Hematopoietic multipotent progenitor cell treated with erythropoietin and hydrocortisone succinate and interleukin-3 and kit ligand, for 17 days (in vitro differentiated cells): ENCODE results near the gene IRF2.

ENCODE experiments used
- DNase-seq: peaks from one replicate; pipeline ENCODE4 v3.0.0-alpha.2; 2015; ENCODE audit warnings: low spot score

IRF2 gene

GRCh38 chr4:184432127-184432922, 42.0 kb downstream of the IRF2 start:
- DNase-seq = no peak

- DNase-seq = no peak
These were observed 44.2 kb downstream of the IRF2 start for GRCh38 chr4:184430163-184430562.

- no peak for DNase-seq
These were observed 45.6 kb downstream of the IRF2 start for GRCh38 chr4:184428787-184429186.

GRCh38 chr4:184427687-184428086, 46.7 kb downstream of the IRF2 start:
- no peak for DNase-seq

DNA sequence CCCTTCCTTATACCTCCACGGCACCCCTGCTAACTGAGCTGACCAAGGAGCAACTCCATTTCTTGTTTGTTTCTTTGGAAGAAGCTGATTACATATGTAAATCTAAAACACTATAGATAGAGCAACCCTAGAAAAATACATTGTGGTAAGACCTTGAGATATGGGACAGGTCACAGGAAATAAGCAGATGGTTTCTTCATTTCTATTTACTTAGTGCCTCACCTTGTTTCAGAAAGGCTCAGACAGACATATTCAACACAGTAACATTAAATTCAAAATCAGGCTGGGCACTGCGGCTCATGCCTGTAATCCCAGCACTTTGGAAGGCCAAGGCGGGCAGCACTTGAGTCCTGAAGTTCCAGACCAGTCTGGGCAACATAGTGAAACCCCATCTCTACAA, 47.3 kb downstream of the IRF2 start:
- DNase-seq = no peak

GRCh38 chr4:184424993-184425758, 49.2 kb downstream of the IRF2 start:
- no peak for DNase-seq

DNA sequence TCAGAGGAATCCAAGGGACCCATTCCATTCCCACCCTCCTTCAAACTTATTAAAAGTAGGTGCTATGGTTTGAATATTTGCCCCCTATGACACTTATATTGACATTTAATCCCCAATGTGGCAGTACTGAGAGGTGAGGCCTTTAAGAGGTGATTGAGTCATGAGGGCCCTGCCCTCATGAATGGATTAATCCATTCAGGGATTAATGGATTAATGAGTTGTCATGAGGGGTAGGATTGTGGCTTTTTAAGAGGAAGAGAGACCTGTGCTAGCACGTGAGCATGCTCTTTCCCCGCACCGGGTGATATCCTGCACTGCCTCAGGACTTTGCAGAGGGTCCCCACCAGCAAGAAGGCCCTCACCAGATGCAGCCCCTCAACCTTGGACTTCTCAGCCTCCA, 50.1 kb downstream of the IRF2 start:
- no peak for DNase-seq

DNA sequence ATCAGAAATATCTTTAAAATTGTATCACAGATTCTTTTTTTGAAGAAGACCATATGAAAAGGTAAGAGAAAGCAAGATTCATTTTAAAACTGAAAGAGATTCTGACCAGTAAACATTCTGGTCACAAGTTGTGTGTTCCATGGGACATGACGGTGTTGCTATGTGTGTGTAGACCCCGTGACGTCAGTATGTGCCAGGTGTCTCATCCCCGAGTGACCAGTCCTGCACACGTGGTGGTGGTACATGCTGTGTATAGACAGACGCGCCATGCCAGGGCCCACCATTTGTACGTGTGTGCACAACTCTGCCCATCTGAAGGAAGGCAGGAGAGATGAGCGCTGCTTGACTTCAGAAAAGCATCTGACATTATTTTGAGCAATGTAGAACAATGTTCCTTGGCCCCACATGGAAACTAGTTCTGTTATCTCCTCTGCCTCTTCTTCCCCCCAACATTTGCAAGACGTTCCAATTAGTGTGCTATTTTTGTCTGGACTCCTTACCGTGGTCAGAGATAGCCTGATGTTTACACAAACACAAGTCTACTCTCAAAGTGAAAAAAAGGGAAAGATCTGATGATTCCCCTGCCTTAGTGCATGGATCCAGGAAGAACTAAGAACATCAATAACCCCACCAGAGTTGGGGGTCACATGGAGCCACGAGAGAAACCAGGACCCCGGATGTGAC, 51.2 kb downstream of the IRF2 start:
- no peak for DNase-seq

GRCh38 chr4:184422378-184422777, 52.0 kb downstream of the IRF2 start:
- DNase-seq = no peak

GRCh38 chr4:184421533-184422155, 52.7 kb downstream of the IRF2 start:
- DNase-seq = no peak

GRCh38 chr4:184420881-184421416, 53.4 kb downstream of the IRF2 start:
- no peak for DNase-seq

GRCh38 chr4:184420402-184420801, 53.9 kb downstream of the IRF2 start:
- DNase-seq = no peak

GRCh38 chr4:184419976-184420375, 54.4 kb downstream of the IRF2 start:
- no peak for DNase-seq

DNA sequence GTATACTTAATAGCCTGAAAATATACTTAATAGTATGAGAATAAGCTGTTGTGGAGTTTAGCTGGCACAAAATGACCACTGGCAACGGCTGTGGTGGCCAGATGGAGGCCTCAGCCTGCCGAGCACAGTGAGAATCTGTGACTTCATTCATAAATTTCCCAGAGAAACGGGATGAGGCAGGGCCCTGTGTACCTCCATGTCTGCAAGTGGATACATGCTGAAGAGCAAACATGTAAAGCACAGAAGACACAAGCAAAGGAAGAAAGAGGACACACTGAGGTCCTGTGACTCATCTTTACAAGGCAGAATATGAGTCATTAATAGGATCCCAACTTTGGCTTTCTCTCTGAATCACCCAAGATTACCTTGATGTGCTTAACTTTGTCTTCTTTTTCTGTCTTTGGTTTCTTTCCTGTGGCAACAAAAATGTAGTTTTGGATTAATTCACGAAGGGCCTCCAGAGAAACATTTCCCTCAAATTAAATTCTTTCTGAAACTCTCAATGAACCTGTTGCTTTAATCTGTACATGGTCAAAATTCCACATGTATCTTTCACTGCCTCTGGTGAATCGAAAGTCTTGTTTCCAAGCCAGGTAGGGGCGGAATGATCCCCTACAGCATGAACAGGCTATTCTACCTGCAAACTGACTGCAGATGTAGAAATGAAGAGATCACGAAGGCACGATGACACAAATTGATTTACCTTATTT, 56.4 kb downstream of the IRF2 start:
- DNase-seq = peak; percentile 59

GRCh38 chr4:184416913-184417734, 57.2 kb downstream of the IRF2 start:
- DNase-seq = peak; percentile 56

DNA sequence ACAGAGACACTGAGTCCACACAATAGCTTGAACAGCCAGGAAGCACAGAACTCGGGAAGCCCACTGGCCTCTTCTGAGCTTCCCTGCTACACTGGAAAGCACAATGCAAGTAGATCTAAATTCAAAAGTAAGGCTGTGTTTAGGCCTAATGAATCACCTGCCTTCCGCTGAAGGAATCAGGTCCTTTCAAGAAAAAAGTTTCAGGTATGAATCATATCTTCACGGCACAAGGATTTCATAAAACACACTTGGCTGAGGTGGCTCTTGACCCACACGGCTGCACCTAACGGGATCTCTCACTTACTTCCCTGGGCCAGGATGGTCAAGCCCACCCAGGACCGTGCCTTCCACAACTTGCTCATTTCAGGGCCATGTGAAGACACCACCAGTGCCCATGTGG, 59.3 kb downstream of the IRF2 start:
- no peak for DNase-seq

DNA sequence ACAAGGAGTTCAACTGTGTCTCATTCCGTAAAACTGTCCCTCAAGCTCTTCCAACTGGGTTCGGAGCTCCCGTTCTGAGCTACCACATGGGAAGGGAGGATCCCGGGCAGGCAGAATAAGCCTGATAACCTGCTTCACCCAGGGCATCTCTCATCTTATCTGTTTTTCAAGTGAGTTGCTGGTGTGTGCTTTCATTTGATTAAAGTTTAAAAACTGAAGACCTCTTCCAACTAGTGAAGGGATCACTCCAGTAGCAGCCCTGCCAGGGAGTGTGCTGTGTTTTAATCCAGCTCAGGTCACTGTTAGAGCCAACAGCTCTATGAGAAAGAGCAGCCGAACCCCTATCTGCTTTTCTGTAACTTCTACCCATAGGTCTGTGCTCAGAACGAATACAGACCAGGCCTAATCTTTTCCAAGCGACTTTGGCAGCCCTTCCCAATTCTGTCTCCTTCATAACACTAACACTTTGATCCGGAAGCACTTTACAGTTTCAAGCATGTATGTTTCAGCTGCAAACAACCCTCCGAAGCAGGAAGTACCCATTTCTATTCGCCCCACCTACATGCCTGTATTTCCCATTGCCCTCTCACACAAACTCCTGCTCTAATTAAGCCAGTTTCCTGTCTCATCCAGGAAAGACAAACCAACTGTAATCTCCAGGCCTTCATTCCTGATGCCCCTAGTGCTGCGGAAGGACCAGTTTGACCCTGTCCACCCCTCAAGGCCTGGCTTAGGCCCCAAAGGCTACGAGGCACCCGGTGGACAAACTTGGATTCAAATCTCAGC, 60.9 kb downstream of the IRF2 start:
- DNase-seq = peak; percentile 68

GRCh38 chr4:184410748-184411147, 63.6 kb downstream of the IRF2 start:
- DNase-seq = no peak

DNA sequence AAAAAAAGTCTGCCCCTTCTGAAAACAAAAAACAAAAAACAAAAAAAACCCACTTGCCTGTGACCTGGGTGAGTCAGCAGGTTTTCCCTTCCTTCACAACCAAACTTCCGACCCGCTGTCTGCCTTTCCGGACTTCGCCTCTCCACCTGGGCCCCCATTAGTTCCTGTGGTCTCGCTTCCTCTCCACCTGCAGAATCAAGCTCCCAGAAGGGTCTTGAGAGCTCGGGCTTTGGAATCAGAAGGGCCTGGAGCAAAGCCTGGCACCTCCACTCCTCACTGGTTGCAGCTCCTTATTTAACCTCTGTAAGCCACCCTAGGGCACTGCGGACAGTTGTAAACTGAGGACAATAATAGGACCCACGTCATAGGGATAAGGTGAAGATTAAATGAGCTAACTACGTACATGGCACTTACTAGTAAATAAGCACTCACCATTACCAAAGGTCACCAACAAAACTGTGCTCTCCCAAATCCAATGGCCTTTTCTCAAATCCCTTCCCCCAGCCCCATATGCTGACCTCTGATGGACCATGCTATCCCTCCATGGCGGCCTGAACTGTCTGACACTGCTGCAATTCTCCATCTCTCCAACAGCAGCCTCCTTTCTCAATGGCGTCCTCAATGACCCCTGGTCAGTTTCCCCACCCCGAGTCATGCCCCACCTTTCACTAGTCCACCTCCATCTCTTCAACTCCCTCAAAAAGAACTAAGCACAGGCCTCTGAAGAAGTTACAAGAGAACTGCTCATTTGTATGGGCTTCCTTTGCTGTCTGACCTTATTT, 64.2 kb downstream of the IRF2 start:
- no peak for DNase-seq
